GM12878 (cell line): ENCODE measurements around the gene HMGN3. TPM values are rescaled to one million over a fixed set of nuclear protein-coding genes. Genes with fewer than 3 reads are reported as not detected.

ENCODE experiments used
- ATAC-seq: fragments of 200-7000 bp; cut with Tn5 transposase; 3 replicates; pipeline ENCODE4 v1.9.1; 2020; ENCODE audit warnings: mild to moderate bottlenecking, moderate library complexity
- BruUV-seq: library from RNA; stranded (reverse); fragments of 400-500 nt; replicated peaks from 2 replicates; lab custom pipeline; 2021; lab: Mats Ljungman, UMichigan
- CTCF ChIA-PET: fragments of 300-600 bp; sonication (Branson Sonifier 250); formaldehyde crosslinking; extraction: SDS; loops from one replicate; lab custom pipeline; 2021; ENCODE audit warnings: inconsistent platforms; lab: Yijun Ruan, JAX
- POLR2A ChIA-PET: fragments of 350-600 bp; formaldehyde crosslinking; extraction: SDS; loops from one replicate; lab custom pipeline; 2021; ENCODE audit warnings: inconsistent platforms; lab: Charles Lee
- RAD21 ChIA-PET: fragments of 300-600 bp; sonication (Branson Sonifier 250); formaldehyde crosslinking; loops from one replicate; lab custom pipeline; 2023; ENCODE audit warnings: antibody characterized with exemption; ENCODE audit not compliant: unreplicated experiment; lab: Charles Lee
- SMC1A ChIA-PET: fragments of 300-600 bp; sonication (Branson Sonifier 250); formaldehyde crosslinking; loops from one replicate; lab custom pipeline; 2023; ENCODE audit not compliant: unreplicated experiment, uncharacterized antibody; lab: Charles Lee
- DNase-seq: peaks from one replicate; pipeline ENCODE4 v3.0.0-alpha.2; 2011; ENCODE audit warnings: low read depth, low spot score
- FAIRE-seq: peaks from 3 replicates; lab custom pipeline; 2011; peaks lifted over from hg19 to GRCh38; lab: Jason Lieb, UNC
- H2AFZ ChIP-seq: 2 replicates; pipeline ENCODE4 v1.6.0; 2011; ENCODE audit warnings: low read depth, low read length, control low read depth; ENCODE audit not compliant: control insufficient read depth
- H3K27ac ChIP-seq: 2 replicates; pipeline ENCODE4 v1.5.1; 2011; ENCODE audit warnings: control low read depth; ENCODE audit not compliant: control insufficient read depth, insufficient read depth
- H3K27me3 ChIP-seq, 2 experiments: replicated peaks in 1 of 2; 2 replicates each; pipeline versions ENCODE4 v1.6.0 to v1.6.1; 2011; ENCODE audit warnings: low read length in 1 of 2; ENCODE audit not compliant: control insufficient read depth in 2 of 2, insufficient read depth in 2 of 2
- H3K36me3 ChIP-seq, 2 experiments: 2 replicates each; pipeline ENCODE4 v1.5.1; 2011; ENCODE audit warnings: low read length in 1 of 2; ENCODE audit not compliant: control insufficient read depth in 2 of 2, insufficient read depth in 2 of 2
- H3K4me1 ChIP-seq: 2 replicates; pipeline ENCODE4 v1.6.1; 2011; ENCODE audit warnings: mild to moderate bottlenecking, low read length, moderate library complexity, mixed read lengths; ENCODE audit not compliant: control insufficient read depth, insufficient read depth
- H3K4me2 ChIP-seq: 2 replicates; pipeline ENCODE4 v1.6.0; 2011; ENCODE audit warnings: control low read depth; ENCODE audit not compliant: control insufficient read depth, insufficient read depth
- H3K4me3 ChIP-seq: fragments of 200-600 bp; sonication (generic); 2 replicates; pipeline ENCODE4 v1.5.1; 2016
- H3K79me2 ChIP-seq: 2 replicates; pipeline ENCODE4 v1.6.0; 2011; ENCODE audit warnings: low read length; ENCODE audit not compliant: control insufficient read depth, insufficient read depth
- H3K9ac ChIP-seq: 2 replicates; pipeline ENCODE4 v1.8.0; 2011; ENCODE audit warnings: low read length, control low read depth, mixed read lengths; ENCODE audit not compliant: control insufficient read depth, insufficient read depth
- H3K9me3 ChIP-seq: replicated peaks from 3 replicates; pipeline ENCODE4 v1.5.1; 2011; ENCODE audit warnings: mild to moderate bottlenecking, low read length; ENCODE audit not compliant: control insufficient read depth, insufficient read depth
- H4K20me1 ChIP-seq: 2 replicates; pipeline ENCODE4 v1.6.0; 2011; ENCODE audit not compliant: control insufficient read depth, insufficient read depth
- ASH2L ChIP-seq: fragments of 300-600, 200-600 bp; sonication (generic); IDR thresholded peaks from 2 replicates; pipeline ENCODE4 v1.6.1; 2017; ENCODE audit warnings: low read depth, mild to moderate bottlenecking, borderline replicate concordance
- BCL11A ChIP-seq: IDR thresholded peaks from 2 replicates; pipeline ENCODE4 v1.6.1; 2011; ENCODE audit warnings: low read depth, low read length
- EED ChIP-seq: sonication (generic); IDR thresholded peaks from 2 replicates; pipeline ENCODE4 v1.6.1; 2016; ENCODE audit warnings: antibody characterized with exemption, low read depth
- ELK1 ChIP-seq: IDR thresholded peaks from 2 replicates; pipeline ENCODE4 v1.6.1; 2012; ENCODE audit warnings: low read depth, low read length, improper control_type of control experiment
- MEF2B ChIP-seq: fragments of 450-650 bp; IDR thresholded peaks from 2 replicates; pipeline ENCODE4 v1.6.1; 2018; ENCODE audit warnings: mild to moderate bottlenecking, moderate library complexity; ENCODE audit not compliant: partially characterized antibody, poor library complexity, severe bottlenecking
- MLLT1 ChIP-seq: fragments of 450-650 bp; IDR thresholded peaks from 2 replicates; pipeline ENCODE4 v1.6.1; 2016; ENCODE audit warnings: mild to moderate bottlenecking
- MTA3 ChIP-seq: IDR thresholded peaks from 2 replicates; pipeline ENCODE4 v1.6.1; 2012; ENCODE audit warnings: low read length, inconsistent platforms, borderline replicate concordance
- NFYB ChIP-seq: IDR thresholded peaks from 2 replicates; pipeline ENCODE4 v1.6.1; 2011; ENCODE audit warnings: low read depth, mild to moderate bottlenecking, low read length, improper control_type of control experiment, moderate library complexity; ENCODE audit not compliant: insufficient read depth
- PML ChIP-seq: IDR thresholded peaks from 2 replicates; pipeline ENCODE4 v1.6.1; 2012; ENCODE audit warnings: low read length, inconsistent platforms
- RELA ChIP-seq: fragments of 450-650 bp; IDR thresholded peaks from 2 replicates; pipeline ENCODE4 v1.8.0; 2014; ENCODE audit warnings: borderline replicate concordance; ENCODE audit not compliant: partially characterized antibody
- SMAD1 ChIP-seq: fragments of 450-650 bp; IDR thresholded peaks from 2 replicates; pipeline ENCODE4 v1.6.1; 2018; ENCODE audit warnings: mild to moderate bottlenecking, low read depth; ENCODE audit not compliant: partially characterized antibody
- SMAD5 ChIP-seq: IDR thresholded peaks from 2 replicates; pipeline ENCODE4 v1.6.1; 2016; ENCODE audit warnings: antibody characterized with exemption, low read depth
- SREBF1 ChIP-seq: IDR thresholded peaks from 2 replicates; pipeline ENCODE4 v1.6.1; 2012; ENCODE audit warnings: mild to moderate bottlenecking, low read length
- SUZ12 ChIP-seq: fragments of 200-600 bp; sonication (generic); IDR thresholded peaks from one replicate; pipeline ENCODE4 v1.6.1; 2018; ENCODE audit warnings: antibody characterized with exemption, mild to moderate bottlenecking; ENCODE audit not compliant: unreplicated experiment
- WRNIP1 ChIP-seq: IDR thresholded peaks from 2 replicates; pipeline ENCODE4 v1.6.1; 2011; ENCODE audit warnings: low read depth, low read length, improper control_type of control experiment, borderline replicate concordance
- ZBED1 ChIP-seq: IDR thresholded peaks from 2 replicates; pipeline ENCODE4 v1.6.1; 2016; ENCODE audit warnings: borderline replicate concordance
- ZNF207 ChIP-seq: fragments of 450-650 bp; IDR thresholded peaks from 2 replicates; pipeline ENCODE4 v1.6.1; 2014; ENCODE audit warnings: antibody characterized with exemption, mild to moderate bottlenecking, borderline replicate concordance
- ZZZ3 ChIP-seq: IDR thresholded peaks from 2 replicates; pipeline ENCODE4 v1.6.1; 2011; ENCODE audit warnings: low read depth; ENCODE audit not compliant: control insufficient read depth, insufficient read length
- WGBS: methylation state at CpG from one replicate; pipeline ENCODE4 v1.1.6; 2016; ENCODE audit warnings: low lambda C conversion rate; ENCODE audit not compliant: insufficient replicate concordance, insufficient coverage; ENCODE audit errors: missing lambda C conversion rate; 5-methylcytosine and 5-hydroxymethylcytosine counted together
- in situ Hi-C: fragments of 300-500 bp; cut with MboI; formaldehyde crosslinking; loops from 9 replicates; pipeline ENCODE4 v1.14.3; 2018; ENCODE audit warnings: mixed read lengths
- intact Hi-C: fragments of 100-400 bp; cut with micrococcal nuclease; formaldehyde crosslinking; loops from one replicate; pipeline ENCODE4 v1.14.2; 2022; ENCODE audit not compliant: unreplicated experiment
- polyA plus RNA-seq, 11 experiments: library from polyadenylated mRNA; depleted of rRNA in 4 of 11; unstranded in 6 of 11; stranded (reverse) in 5 of 11; fragments of >200 nt; fragmentation: Nextera tagmentation in 4 of 11; fragmentation: Illumina TruSeq in 1 of 11; extraction: Ambion mirVana in 4 of 11; extraction: Trizol in 1 of 11; gene quantifications; 1 replicate in 1 of 11; 2 replicates in 10 of 11; pipeline versions ENCODE4 v1.2.1 to v1.2.3, GENCODE V29; 2011 to 2016; ENCODE audit warnings: inconsistent platforms in 2 of 11, missing spikeins in 2 of 11, low read depth in 1 of 11
- total RNA-seq, 4 experiments: library from RNA; depleted of rRNA in 3 of 4; stranded (reverse); fragments of >200 nt in 3 of 4; fragmentation: Illumina TruSeq in 1 of 4; extraction: Trizol in 1 of 4; gene quantifications; 2 replicates each; pipeline versions ENCODE4 v1.2.1 to v1.2.3, GENCODE V29; 2013 to 2021

The HMGN3 gene
- total and polyA plus RNA-seq, 10 of the 15 experiments (the other 5 are each of a cell fraction or from before 2014, with no cell fraction given) = 115 to 496 (median 262) TPM

GRCh38 chr6:79249136-79249535 lies 14.7 kb upstream of the HMGN3 start:
- FAIRE-seq = no peak
- Histone ChIP-seq H3K4me2 (no peak overlapping the region), H2AFZ (no peak overlapping the region), H3K9ac (no peak overlapping the region), H3K27me3 (no peaks in the 10 kb centered on the region), H3K27ac (no peak overlapping the region), H3K79me2 (no peaks in the 10 kb centered on the region), H4K20me1 (no peaks in the 10 kb centered on the region), H3K36me3 (no peaks in the 10 kb centered on the region), H3K9me3 (no peaks in the 10 kb centered on the region), H3K4me3 (no peak overlapping the region), H3K4me1 (peaks cover 13% of the 10 kb centered on the region)
- intact Hi-C loops = no loop called here
- in situ Hi-C loops = no loop called here
- no TSS peak for BruUV-seq
- ChIA-PET SMC1A (interaction anchor here (1.0 to 3.5 kb wide), 5 partner anchors 9 to 229 kb away, joined by 3 to 20 read pairs (median 3); no protein-coding TSS in a partner anchor), POLR2A (interaction anchor here (1.3 kb wide), 1 partner anchor 173 kb away, joined by 3 read pairs; no protein-coding TSS in a partner anchor), CTCF (interaction anchor here (0.9 kb wide), 1 partner anchor 9 kb away, joined by 5 read pairs; no protein-coding TSS in a partner anchor), RAD21 (interaction anchor here (0.5 to 1.4 kb wide), 2 partner anchors 86 to 156 kb away, joined by 3 to 5 read pairs; no protein-coding TSS in a partner anchor)
- 100% methylated on average over 2 of the region's 2 CpGs for WGBS
- DNase-seq = no peak
- peak; percentile 39 for ATAC-seq
- no peak for TF ChIP-seq ZNF207
- TF ChIP-seq ZBED1 = no peak
- no peak for TF ChIP-seq MLLT1
- no peak for TF ChIP-seq ASH2L
- TF ChIP-seq MTA3 = no peak
- no peak for TF ChIP-seq WRNIP1
- no peak for TF ChIP-seq PML
- TF ChIP-seq MEF2B = no peak
- TF ChIP-seq SMAD5 = no peak
- TF ChIP-seq RELA = no peak
- no peak for TF ChIP-seq ZZZ3
- TF ChIP-seq EED = no peak
- no peak for TF ChIP-seq ELK1
- no peak for TF ChIP-seq BCL11A
- no peak for TF ChIP-seq SREBF1
- no peak for TF ChIP-seq NFYB
- TF ChIP-seq SUZ12 = no peak
- TF ChIP-seq SMAD1 = no peak
